Thyroid gland (tissue), 4 donors: ENCODE data around the gene TAAR5. TPM values are rescaled to one million over a fixed set of nuclear protein-coding genes. Genes with fewer than 3 reads are reported as not detected.
"Not testable (repeated sequence)": the region's sequence is repeated elsewhere in the genome, so short reads cannot be mapped to it uniquely, and the experiment has no call there.

Source experiments
- DNase-seq, 2 donors: peaks; one replicate each; pipeline ENCODE4 v3.0.0-alpha.2; 2019
- H3K27ac ChIP-seq, 3 donors: fragments of 200-600 bp; sonication (generic); 1 replicate in 2 of 3; 2 replicates in 1 of 3; pipeline ENCODE4 v1.5.1; 2016 to 2019; ENCODE audit warnings: mild to moderate bottlenecking in 1 of 3, moderate library complexity in 1 of 3
- H3K27me3 ChIP-seq: fragments of 200-600 bp; sonication (generic); one replicate; pipeline ENCODE4 v1.5.1; 2019
- H3K36me3 ChIP-seq, 2 donors: fragments of 200-600 bp; sonication (generic); one replicate each; pipeline ENCODE4 v1.5.1; 2016 to 2019
- H3K4me1 ChIP-seq, 2 donors: fragments of 200-600 bp; sonication (generic); one replicate each; pipeline ENCODE4 v1.5.1; 2017 to 2019
- H3K4me3 ChIP-seq, 3 donors: fragments of 200-600 bp; sonication (generic); replicated peaks in 1 of 3; 1 replicate in 2 of 3; 2 replicates in 1 of 3; pipeline ENCODE4 v1.5.1; 2016; ENCODE audit warnings: mild to moderate bottlenecking in 1 of 3
- H3K9me3 ChIP-seq: fragments of 200-600 bp; sonication (generic); one replicate; pipeline ENCODE4 v1.5.1; 2017
- CTCF ChIP-seq, 6 experiments: fragments of 200-600 bp in 3 of 6; fragments of 450-650 bp in 3 of 6; sonication (generic) in 3 of 6; IDR thresholded peaks; one replicate each; pipeline ENCODE4 v1.5.1; 2016 to 2019; ENCODE audit warnings: antibody characterized with exemption in 6 of 6, mild to moderate bottlenecking in 2 of 6, inconsistent platforms in 1 of 6, moderate library complexity in 1 of 6
- POLR2A ChIP-seq, 2 donors: fragments of 450-650 bp; IDR thresholded peaks; one replicate each; pipeline ENCODE4 v1.6.1; 2017; ENCODE audit warnings: antibody characterized with exemption in 2 of 2, mild to moderate bottlenecking in 2 of 2, moderate library complexity in 1 of 2
- WGBS, 2 donors: methylation state at CpG; one replicate each; pipeline ENCODE4 v1.1.5; 2017; 5-methylcytosine and 5-hydroxymethylcytosine counted together
- intact Hi-C: fragments of 100-400 bp; cut with DNase I; formaldehyde crosslinking; loops from one replicate; pipeline ENCODE4 v1.15.1; 2023
- total RNA-seq, 4 donors: library from RNA; depleted of rRNA; stranded (reverse); fragments of >200 nt; gene quantifications; one replicate each; pipeline ENCODE4 v1.2.3, GENCODE V29; 2016

TAAR5 gene
- total RNA-seq, 4 donors from 2014 or later: not detected

- no peak for DNase-seq
- intact Hi-C loops: no loop called here
- no peaks in the 10 kb centered on the region for H3K9me3 ChIP-seq
- H3K4me3 ChIP-seq: no peak overlapping the region
- no peaks in the 10 kb centered on the region for H3K36me3 ChIP-seq
- no peaks in the 10 kb centered on the region for H3K27me3 ChIP-seq
- H3K27ac ChIP-seq: no peak overlapping the region
- WGBS, 2 donors: 89 to 94% methylated on average over 5 of the region's 5 CpGs
- H3K4me1 ChIP-seq: no peaks in the 10 kb centered on the region
- TF ChIP-seq CTCF (IDR thresholded peaks at IDR 0.05) (no peak), POLR2A (IDR thresholded peaks at IDR 0.05) (no peak)
Measured at GRCh38 chr6:132607544-132608233, 18.1 kb upstream of the TAAR5 start.

- 86 to 88% methylated on average over 8 of the region's 8 CpGs for WGBS, 2 donors
- H3K27me3 ChIP-seq: no peaks in the 10 kb centered on the region
- H3K27ac ChIP-seq: no peak overlapping the region
- DNase-seq: no peak
- TF ChIP-seq CTCF (IDR thresholded peaks at IDR 0.05) (no peak), POLR2A (IDR thresholded peaks at IDR 0.05) (no peak)
- no peaks in the 10 kb centered on the region for H3K9me3 ChIP-seq
- no peaks in the 10 kb centered on the region for H3K4me1 ChIP-seq
- no peaks in the 10 kb centered on the region for H3K36me3 ChIP-seq
- no peak overlapping the region for H3K4me3 ChIP-seq
- intact Hi-C loops: no loop called here
Measured at GRCh38 chr6:132604635-132605152, 15.2 kb upstream of the TAAR5 start.

GRCh38 chr6:132600900-132601299, 11.4 kb upstream of the TAAR5 start:
- intact Hi-C loops, H3K9me3 ChIP-seq, H3K4me3 ChIP-seq, DNase-seq, H3K36me3 ChIP-seq, H3K27ac ChIP-seq, H3K4me1 ChIP-seq, H3K27me3 ChIP-seq: not testable (repeated sequence)

- Histone ChIP-seq H3K36me3 (no peaks in the 10 kb centered on the region), H3K4me3 (no peak overlapping the region), H3K4me1 (no peaks in the 10 kb centered on the region), H3K9me3 (no peaks in the 10 kb centered on the region), H3K27me3 (no peaks in the 10 kb centered on the region), H3K27ac (no peak overlapping the region)
- intact Hi-C loops: no loop called here
- 35 to 39% methylated on average over 3 of the region's 3 CpGs for WGBS, 2 donors
- DNase-seq: no peak
- peak in 1 of 6 experiments; percentile 17 for TF ChIP-seq CTCF (IDR thresholded peaks at IDR 0.05)
- TF ChIP-seq POLR2A (IDR thresholded peaks at IDR 0.05): no peak
Measured at GRCh38 chr6:132598473-132598872, 8.9 kb upstream of the TAAR5 start.

- intact Hi-C loops: no loop called here
- no peaks in the 10 kb centered on the region for H3K27me3 ChIP-seq
- WGBS, 2 donors: 72 to 73% methylated on average over 6 of the region's 6 CpGs
- no peak for TF ChIP-seq CTCF (IDR thresholded peaks at IDR 0.05)
- TF ChIP-seq POLR2A (IDR thresholded peaks at IDR 0.05): no peak
- H3K36me3 ChIP-seq: no peaks in the 10 kb centered on the region
- DNase-seq: no peak
- H3K9me3 ChIP-seq: no peaks in the 10 kb centered on the region
- no peak overlapping the region for H3K27ac ChIP-seq
- H3K4me1 ChIP-seq: no peaks in the 10 kb centered on the region
- no peak overlapping the region for H3K4me3 ChIP-seq
Measured at GRCh38 chr6:132596201-132596600, 6.7 kb upstream of the TAAR5 start.
